HG02571 (cell line): ENCODE results near the gene PTOV1.

Source experiments
- ATAC-seq: cut with Tn5 transposase; IDR thresholded peaks from one replicate; pipeline ENCODE4 v1.9.1; 2021; ENCODE audit warnings: mild to moderate bottlenecking, moderate library complexity; ENCODE audit not compliant: unreplicated experiment

Gene PTOV1

DNA sequence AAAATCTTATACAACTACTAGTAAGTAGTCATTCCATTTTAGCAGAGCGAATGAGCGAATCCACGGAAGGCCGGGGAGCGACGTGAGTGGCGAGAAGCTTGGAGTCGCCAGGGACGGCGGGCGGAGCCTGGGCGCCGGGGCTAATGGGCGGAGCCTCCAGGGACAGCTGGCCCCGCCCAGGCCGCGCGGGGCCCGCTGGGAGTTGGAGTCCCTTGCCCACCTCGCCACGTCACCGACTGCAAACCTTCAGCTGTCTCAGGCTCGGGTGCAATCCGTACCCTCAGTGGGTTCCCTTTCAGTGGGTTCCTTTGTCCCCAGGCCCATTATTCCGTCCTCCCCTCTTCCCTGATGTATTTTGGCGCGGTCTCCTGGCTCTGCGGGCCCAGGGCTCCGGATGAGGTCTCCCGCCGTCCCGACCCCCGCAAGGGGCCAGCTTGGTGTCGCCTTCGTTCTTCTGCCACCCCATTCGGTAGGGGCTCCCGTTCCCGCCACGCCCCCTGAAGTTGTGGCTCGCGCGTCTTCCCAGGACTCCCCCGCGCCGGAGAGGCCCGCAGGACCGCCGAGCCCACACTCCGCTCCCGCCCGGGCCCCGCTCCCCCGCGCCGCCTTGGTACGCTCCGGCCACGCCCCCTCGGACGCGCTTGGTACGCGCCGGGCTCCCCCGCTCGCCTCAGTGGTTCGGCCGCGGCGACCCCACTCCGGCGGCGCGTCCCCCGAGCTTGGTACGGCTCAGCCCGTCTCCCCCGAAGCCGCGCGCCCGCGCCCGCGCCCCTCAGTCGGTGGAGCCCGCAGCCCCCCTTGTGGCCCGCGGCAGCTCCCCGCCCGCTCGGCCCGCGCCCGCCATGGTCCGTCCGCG, at the start of gene PTOV1:
Gene PTOV1 (plus strand): TSS at position 673 of the 856 bp plus-strand sequence.
- ATAC-seq, result peak; percentile 73

- ATAC-seq, result no peak
Observed at GRCh38 chr19:49801401-49801888, 49.5 kb upstream of the PTOV1 start.

DNA sequence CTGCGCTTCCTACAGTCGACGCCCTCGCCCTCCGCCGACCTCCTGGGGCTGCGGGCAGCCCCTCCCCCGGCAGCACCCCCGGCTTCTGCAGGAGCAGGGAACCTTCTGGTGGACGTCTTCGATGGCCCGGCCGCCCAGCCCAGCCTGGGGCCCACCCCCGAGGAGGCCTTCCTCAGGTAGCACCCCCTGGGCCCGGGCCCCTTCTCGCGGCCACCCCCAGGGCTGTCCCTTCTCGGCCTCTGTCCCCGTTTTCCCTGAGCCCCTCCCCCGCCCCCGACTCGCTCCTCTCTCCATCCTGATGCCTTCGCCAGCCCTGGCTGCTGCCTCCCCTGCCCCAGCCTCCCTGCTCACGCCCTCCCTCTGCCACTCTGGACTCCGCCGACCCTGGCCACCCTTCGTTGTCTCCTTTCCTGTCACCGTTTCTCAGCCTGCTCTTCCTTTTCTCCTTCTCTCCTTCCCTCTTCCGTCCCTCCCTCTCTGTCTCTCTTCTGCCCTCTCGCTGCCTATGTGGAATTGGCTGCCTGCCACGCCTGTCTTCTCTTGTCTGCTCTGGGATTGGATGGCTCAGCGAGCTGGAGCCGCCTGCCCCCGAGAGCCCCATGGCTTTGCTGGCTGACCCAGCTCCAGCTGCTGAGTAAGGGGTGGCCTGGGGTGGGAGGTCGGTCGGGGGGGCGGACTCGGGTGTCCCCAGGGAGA, 48.8 kb upstream of the PTOV1 start:
- no peak for ATAC-seq

GRCh38 chr19:49802836-49803528, 48.0 kb upstream of the PTOV1 start:
- ATAC-seq, result no peak

GRCh38 chr19:49803529-49803856, 47.5 kb upstream of the PTOV1 start:
- no peak for ATAC-seq

DNA sequence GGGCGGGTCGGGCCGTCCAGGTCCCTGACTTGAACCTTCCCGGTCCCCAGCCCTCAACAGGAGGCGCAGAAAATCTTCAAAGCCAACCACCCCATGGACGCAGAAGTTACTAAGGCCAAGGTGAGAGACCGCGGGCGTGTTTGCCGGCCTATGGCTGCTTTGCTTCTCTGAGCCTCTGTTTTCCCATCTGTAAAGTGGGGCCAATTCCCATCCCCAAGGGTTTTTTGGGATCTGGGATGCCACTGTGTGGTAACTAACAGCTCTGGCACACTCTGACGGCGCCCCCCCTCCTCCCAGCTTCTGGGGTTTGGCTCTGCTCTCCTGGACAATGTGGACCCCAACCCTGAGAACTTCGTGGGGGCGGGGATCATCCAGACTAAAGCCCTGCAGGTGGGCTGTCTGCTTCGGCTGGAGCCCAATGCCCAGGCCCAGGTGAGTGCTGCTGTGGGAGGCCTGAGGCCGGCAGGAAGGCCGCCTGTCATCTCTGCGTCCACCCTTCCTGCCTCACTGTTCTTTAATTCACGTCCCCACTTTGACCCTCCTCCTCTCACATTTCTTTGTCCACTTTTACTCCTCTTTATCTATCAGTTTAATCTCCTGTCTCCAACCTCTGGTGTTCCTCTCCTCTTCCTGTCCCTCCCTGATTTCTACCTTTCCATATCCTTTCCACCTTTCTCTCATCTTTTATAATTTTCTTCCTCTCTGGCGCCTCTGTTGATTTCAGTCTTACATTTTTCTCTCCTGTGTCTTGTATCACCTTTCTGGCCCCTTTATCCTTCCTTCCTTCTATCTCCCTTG, 44.9 kb upstream of the PTOV1 start:
- ATAC-seq, result no peak

GRCh38 chr19:49806620-49806959, 44.4 kb upstream of the PTOV1 start:
- no peak for ATAC-seq

DNA sequence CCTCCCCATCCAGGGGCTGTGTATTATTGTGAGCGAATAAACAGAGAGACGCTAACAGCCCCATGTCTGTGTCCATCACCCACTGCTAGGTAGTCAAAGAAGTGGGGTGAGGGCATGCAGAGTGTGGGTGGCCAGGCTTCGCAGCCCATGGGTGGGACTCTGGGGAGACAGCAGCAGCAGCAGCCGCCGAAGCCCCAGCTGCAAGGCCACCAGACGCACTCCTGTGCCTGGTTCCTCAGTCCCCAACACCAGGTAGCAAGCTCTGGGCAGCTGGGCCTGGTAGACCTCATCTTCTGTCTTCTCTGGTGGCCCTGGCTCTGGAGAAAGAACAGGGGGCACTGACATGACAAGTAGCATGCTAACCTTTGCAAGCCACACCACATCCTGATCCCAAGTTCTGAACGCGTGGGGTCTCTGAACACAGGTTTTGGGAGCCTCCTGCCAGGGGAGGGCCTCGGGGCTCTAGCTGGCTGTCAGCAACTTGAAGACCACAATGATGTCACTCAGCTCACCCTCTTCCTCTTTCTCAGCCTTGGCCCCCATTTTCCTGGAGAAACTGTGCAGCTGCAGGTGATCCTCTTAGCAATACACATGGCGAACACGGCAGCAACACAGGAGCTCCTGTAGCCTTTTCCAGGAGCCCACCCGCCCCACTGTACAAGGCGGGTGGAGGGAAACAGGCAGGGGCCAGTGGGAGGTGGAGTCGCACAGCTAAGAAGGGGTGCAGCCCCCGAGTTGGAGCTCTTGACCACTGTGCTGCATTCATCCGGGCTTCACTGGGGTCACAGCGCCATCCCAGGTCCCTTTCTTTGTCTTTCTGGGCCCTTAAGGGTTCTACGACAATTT, 43.7 kb upstream of the PTOV1 start:
- ATAC-seq, result no peak

GRCh38 chr19:49807904-49808675, 42.9 kb upstream of the PTOV1 start:
- no peak for ATAC-seq

- ATAC-seq, result no peak
Observed at GRCh38 chr19:49808711-49809159, 42.2 kb upstream of the PTOV1 start.

GRCh38 chr19:49809160-49809940, 41.6 kb upstream of the PTOV1 start:
- no peak for ATAC-seq

GRCh38 chr19:49809941-49810389, 41.0 kb upstream of the PTOV1 start:
- ATAC-seq, result no peak

- ATAC-seq, result no peak
Observed at GRCh38 chr19:49811328-49811727, 39.6 kb upstream of the PTOV1 start.

DNA sequence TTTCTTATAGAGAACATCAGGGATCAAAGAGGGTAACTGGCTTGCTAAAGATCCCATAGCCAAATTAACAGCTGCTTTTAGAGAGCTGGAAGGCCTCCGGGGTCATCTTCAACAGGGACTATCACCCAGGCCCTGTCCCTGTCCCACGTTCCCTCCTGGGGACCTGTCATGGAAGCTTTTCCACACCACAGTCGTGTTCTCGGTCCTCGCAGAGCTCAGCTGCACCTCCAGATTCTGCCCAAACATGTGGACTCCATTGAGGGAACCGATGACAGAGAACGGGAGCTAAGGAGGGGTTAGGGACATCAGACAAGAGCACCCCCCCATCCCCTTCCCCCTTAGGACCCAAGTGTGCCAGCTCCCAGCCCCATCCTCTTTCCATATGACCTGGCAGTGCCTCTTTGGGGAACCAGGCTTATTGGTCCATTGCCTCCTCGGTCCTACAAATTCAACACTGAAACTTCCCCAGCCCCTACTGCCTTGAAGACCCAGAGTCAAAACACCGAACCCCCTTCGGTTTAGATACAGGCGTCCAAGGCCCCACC, 38.4 kb upstream of the PTOV1 start:
- ATAC-seq, result no peak

DNA sequence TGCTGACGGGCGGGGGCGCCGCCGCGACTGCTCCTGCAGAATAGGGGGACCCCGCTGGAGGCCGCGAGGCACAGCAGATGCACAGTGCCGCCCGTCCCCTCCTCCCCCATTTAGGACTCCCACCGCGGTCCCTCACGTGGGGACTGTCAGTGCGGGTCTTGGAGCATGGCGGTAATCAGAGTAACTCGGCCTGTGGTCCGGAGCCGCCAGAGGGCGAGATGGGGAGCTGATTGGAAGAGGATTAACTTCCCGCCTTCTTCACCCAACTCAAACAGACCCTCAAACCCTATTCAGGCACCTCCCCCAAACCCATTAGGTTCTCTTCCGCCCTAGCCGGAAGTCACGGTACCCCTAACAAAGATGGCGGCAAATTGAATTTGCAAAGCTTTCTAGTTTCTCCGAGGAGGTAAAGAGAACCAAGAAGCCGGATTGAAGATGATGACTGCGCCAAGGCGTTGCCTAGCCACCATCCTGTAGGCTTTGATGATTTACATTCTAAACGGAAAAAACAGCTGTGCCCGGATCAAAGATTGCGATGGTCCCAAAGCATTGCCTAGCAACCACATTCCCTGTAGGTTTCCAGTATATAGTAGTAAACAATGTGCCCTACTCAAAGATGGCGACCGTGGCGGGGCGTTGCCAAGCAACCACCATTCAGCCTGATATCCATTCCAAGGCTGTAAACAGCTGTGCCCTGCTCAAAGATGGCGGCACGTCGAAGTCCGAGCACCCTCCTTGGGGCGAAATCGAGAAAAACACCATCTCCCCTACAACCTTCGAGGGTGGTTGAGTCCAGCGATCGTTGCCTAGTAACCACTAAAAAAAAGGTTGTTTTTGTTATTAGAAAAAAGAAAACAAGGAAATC, 37.7 kb upstream of the PTOV1 start, which contains the start of gene FUZ:
Gene FUZ (minus strand): TSS at position 296 of the 865 bp plus-strand sequence. CDS start 186 bp downstream, at position 110.
- peak; percentile 47 for ATAC-seq

DNA sequence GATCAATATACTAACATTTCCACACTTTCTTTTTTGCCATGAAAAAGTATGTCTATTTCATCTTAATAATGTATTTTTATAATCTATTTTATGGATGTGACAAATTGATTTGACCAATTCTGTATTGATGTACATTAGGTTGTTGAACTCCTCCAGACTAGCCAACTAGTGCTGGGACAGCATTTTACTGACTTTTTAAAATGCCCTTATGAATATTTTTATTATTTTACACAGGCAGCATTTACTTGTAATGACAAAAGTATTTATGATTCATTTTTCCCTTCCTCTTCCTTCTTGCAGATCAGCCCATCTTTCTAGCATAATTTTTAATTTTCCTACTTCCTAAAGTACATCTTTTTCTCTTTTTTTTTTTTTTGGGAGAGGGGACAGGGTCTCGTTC, 36.9 kb upstream of the PTOV1 start:
- ATAC-seq, result no peak

DNA sequence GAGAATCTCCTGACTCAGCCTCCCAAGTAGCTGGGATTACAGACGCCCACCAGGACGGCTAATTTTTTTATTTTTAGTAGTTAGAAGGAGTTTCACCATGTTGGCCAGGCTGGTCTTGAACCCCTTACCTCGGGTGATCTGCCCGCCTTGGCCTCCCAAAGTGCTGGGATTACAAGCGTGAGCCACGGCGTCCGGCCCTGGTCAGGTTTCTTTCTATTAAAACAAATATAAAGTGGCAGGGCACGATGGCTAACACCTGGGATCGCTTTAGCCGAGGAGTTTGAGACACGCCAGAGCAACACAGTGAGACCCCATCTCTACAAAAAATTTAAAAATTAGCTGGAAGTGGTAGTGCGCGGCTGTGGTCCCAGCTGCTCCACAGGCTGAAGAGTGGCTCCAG, 34.4 kb upstream of the PTOV1 start:
- ATAC-seq, result no peak
